RKO (cell line): Measurements from ENCODE around the gene KRT71.
"Not testable (repeated sequence)": the region's sequence is repeated elsewhere in the genome, so short reads cannot be mapped to it uniquely, and the experiment has no call there.

Source experiments
- DNase-seq: peaks from one replicate; pipeline ENCODE4 v3.0.0-alpha.2; 2016; ENCODE audit warnings: low spot score

The KRT71 gene

GRCh38 chr12:52521568-52522266, 31.2 kb downstream of the KRT71 start:
- no peak for DNase-seq

- DNase-seq, result no peak
Measured at GRCh38 chr12:52521175-52521567, 31.8 kb downstream of the KRT71 start.

- DNase-seq, result no peak
Measured at GRCh38 chr12:52519826-52520662, 32.9 kb downstream of the KRT71 start, which contains the start of gene KRT5. TSS of gene KRT5 (minus strand) at chr12:52520394. CDS start at chr12:52520296, 98 bp downstream.

GRCh38 chr12:52519387-52519703, 33.6 kb downstream of the KRT71 start:
- DNase-seq, result no peak

GRCh38 chr12:52518574-52519386, 34.2 kb downstream of the KRT71 start:
- no peak for DNase-seq

- DNase-seq, result no peak
Measured at GRCh38 chr12:52517888-52518287, 35.1 kb downstream of the KRT71 start.

GRCh38 chr12:52517005-52517835, 35.7 kb downstream of the KRT71 start:
- no peak for DNase-seq

GRCh38 chr12:52515927-52516831, 36.8 kb downstream of the KRT71 start:
- DNase-seq, result no peak

GRCh38 chr12:52515319-52515646, 37.7 kb downstream of the KRT71 start:
- DNase-seq, result no peak

GRCh38 chr12:52514471-52515318, 38.2 kb downstream of the KRT71 start:
- DNase-seq, result no peak

GRCh38 chr12:52513736-52514135, 39.2 kb downstream of the KRT71 start:
- no peak for DNase-seq

GRCh38 chr12:52508211-52508610, 44.7 kb downstream of the KRT71 start:
- no peak for DNase-seq

- DNase-seq, result peak; percentile 58
Measured at GRCh38 chr12:52506858-52507715, 45.9 kb downstream of the KRT71 start.

GRCh38 chr12:52502877-52503276, 50.1 kb downstream of the KRT71 start:
- no peak for DNase-seq

GRCh38 chr12:52501490-52501889, 51.5 kb downstream of the KRT71 start:
- DNase-seq, result no peak

GRCh38 chr12:52500574-52500973, 52.4 kb downstream of the KRT71 start:
- DNase-seq, result not testable (repeated sequence)

GRCh38 chr12:52499806-52500560, 53.0 kb downstream of the KRT71 start:
- DNase-seq, result no peak

GRCh38 chr12:52498946-52499345, 54.0 kb downstream of the KRT71 start:
- DNase-seq, result no peak
